HG03521 (cell line): Measurements from ENCODE around the gene C1QTNF8.

Experiments
- ATAC-seq: cut with Tn5 transposase; IDR thresholded peaks from one replicate; pipeline ENCODE4 v1.9.1; 2021; ENCODE audit warnings: mild to moderate bottlenecking, moderate library complexity; ENCODE audit not compliant: unreplicated experiment

C1QTNF8 gene

GRCh38 chr16:1079786-1080525 is 16.1 kb downstream of the C1QTNF8 start:
- no peak for ATAC-seq

GRCh38 chr16:1079341-1079740 is 16.7 kb downstream of the C1QTNF8 start:
- ATAC-seq = no peak

GRCh38 chr16:1078579-1079021 is 17.4 kb downstream of the C1QTNF8 start:
- no peak for ATAC-seq

- ATAC-seq = no peak
Observed at GRCh38 chr16:1077877-1078578, 18.0 kb downstream of the C1QTNF8 start.

- no peak for ATAC-seq
Observed at GRCh38 chr16:1076801-1077576, 19.1 kb downstream of the C1QTNF8 start.

- no peak for ATAC-seq
Observed at GRCh38 chr16:1075546-1075945, 20.5 kb downstream of the C1QTNF8 start.

GRCh38 chr16:1074379-1074649 is 21.7 kb downstream of the C1QTNF8 start:
- no peak for ATAC-seq

- ATAC-seq = no peak
Observed at GRCh38 chr16:1073566-1074378, 22.3 kb downstream of the C1QTNF8 start.

GRCh38 chr16:1073262-1073558 is 22.8 kb downstream of the C1QTNF8 start:
- no peak for ATAC-seq

GRCh38 chr16:1072526-1073261 is 23.4 kb downstream of the C1QTNF8 start, which contains the start of gene SSTR5:
SSTR5 (plus strand) TSS chr16:1072747; CDS start chr16:1078869, 6,122 bp downstream.
- ATAC-seq = no peak

GRCh38 chr16:1071561-1072225 is 24.4 kb downstream of the C1QTNF8 start:
- no peak for ATAC-seq

- no peak for ATAC-seq
Observed at GRCh38 chr16:1070864-1071408, 25.1 kb downstream of the C1QTNF8 start.

- no peak for ATAC-seq
Observed at GRCh38 chr16:1070084-1070863, 25.8 kb downstream of the C1QTNF8 start.

GRCh38 chr16:1069154-1069553 is 26.9 kb downstream of the C1QTNF8 start:
- no peak for ATAC-seq

- no peak for ATAC-seq
Observed at GRCh38 chr16:1068451-1068850, 27.6 kb downstream of the C1QTNF8 start.

- no peak for ATAC-seq
Observed at GRCh38 chr16:1067629-1068028, 28.4 kb downstream of the C1QTNF8 start.

GRCh38 chr16:1066584-1067172 is 29.4 kb downstream of the C1QTNF8 start:
- ATAC-seq = no peak

- ATAC-seq = no peak
Observed at GRCh38 chr16:1065469-1066128, 30.4 kb downstream of the C1QTNF8 start.
